HepG2 (cell line): Measurements from ENCODE around the gene EFCAB11. TPM values are rescaled to one million over a fixed set of nuclear protein-coding genes. Genes with fewer than 3 reads are reported as not detected.

Experiments
- FOXP1 ChIP-seq, 2 experiments: fragments of 450-650 bp in 1 of 2; IDR thresholded peaks; 2 replicates each; pipeline ENCODE4 v1.6.1; 2017 to 2018; ENCODE audit warnings: antibody characterized with exemption in 1 of 2
- GLMP ChIP-seq: sonication (generic); formaldehyde crosslinking; IDR thresholded peaks from 2 replicates; pipeline ENCODE4 v1.9.0; 2021; ENCODE audit warnings: missing genetic modification reagents, mild to moderate bottlenecking, borderline replicate concordance
- HBP1 ChIP-seq: IDR thresholded peaks from 2 replicates; pipeline ENCODE4 v1.6.1; 2016; ENCODE audit warnings: low read depth, control low read depth
- HIVEP1 ChIP-seq: sonication (generic); formaldehyde crosslinking; IDR thresholded peaks from 2 replicates; pipeline ENCODE4 v1.4.0; 2020; ENCODE audit warnings: mild to moderate bottlenecking, missing genetic modification reagents
- HNF4A ChIP-seq: sonication (generic); formaldehyde crosslinking; IDR thresholded peaks from 2 replicates; pipeline ENCODE4 v1.4.0; 2020; ENCODE audit warnings: missing genetic modification reagents
- MXI1 ChIP-seq: IDR thresholded peaks from 3 replicates; pipeline ENCODE4 v1.6.1; 2012; ENCODE audit warnings: low read depth, low read length, inconsistent platforms, borderline replicate concordance
- NFE2 ChIP-seq: sonication (generic); formaldehyde crosslinking; IDR thresholded peaks from 2 replicates; pipeline ENCODE4 v1.4.0; 2020; ENCODE audit warnings: missing genetic modification reagents
- NFIC ChIP-seq: IDR thresholded peaks from 2 replicates; pipeline ENCODE4 v1.6.1; 2012; ENCODE audit warnings: mild to moderate bottlenecking, low read length, inconsistent platforms
- NR2F2 ChIP-seq: IDR thresholded peaks from 2 replicates; pipeline ENCODE4 v1.6.1; 2012; ENCODE audit warnings: low read depth, inconsistent platforms, borderline replicate concordance
- RBAK ChIP-seq: sonication (generic); formaldehyde crosslinking; IDR thresholded peaks from 2 replicates; pipeline ENCODE4 v1.5.1; 2020; ENCODE audit warnings: mild to moderate bottlenecking, missing genetic modification reagents
- SALL1 ChIP-seq: sonication (generic); formaldehyde crosslinking; IDR thresholded peaks from 2 replicates; pipeline ENCODE4 v1.8.0; 2022; ENCODE audit warnings: mild to moderate bottlenecking, missing genetic modification reagents
- SKI ChIP-seq: fragments of 450-650 bp; IDR thresholded peaks from one replicate; pipeline ENCODE4 v1.6.1; 2018; ENCODE audit warnings: mild to moderate bottlenecking; ENCODE audit not compliant: partially characterized antibody
- STAT5B ChIP-seq: sonication (generic); formaldehyde crosslinking; IDR thresholded peaks from 2 replicates; pipeline ENCODE4 v1.4.0; 2020; ENCODE audit warnings: missing genetic modification reagents
- TBL1XR1 ChIP-seq: fragments of 150-350 bp; IDR thresholded peaks from 2 replicates; pipeline ENCODE4 v1.6.1; 2014; ENCODE audit warnings: borderline replicate concordance, low read length; ENCODE audit not compliant: partially characterized antibody
- THAP11 ChIP-seq: IDR thresholded peaks from 2 replicates; pipeline ENCODE4 v1.6.1; 2016; ENCODE audit warnings: missing biosample characterization, missing genetic modification reagents
- TMF1 ChIP-seq: sonication (generic); formaldehyde crosslinking; IDR thresholded peaks from 2 replicates; pipeline ENCODE4 v1.8.1; 2022; ENCODE audit warnings: low read depth, missing genetic modification reagents
- ZMAT3 ChIP-seq: sonication (generic); formaldehyde crosslinking; conservative IDR thresholded peaks from 2 replicates; pipeline ENCODE4 v1.7.0; 2021; ENCODE audit warnings: missing genetic modification reagents
- ZMYM4 ChIP-seq: sonication (generic); formaldehyde crosslinking; IDR thresholded peaks from 2 replicates; pipeline ENCODE4 v1.8.1; 2023; ENCODE audit warnings: mild to moderate bottlenecking, missing genetic modification reagents
- ZNF136 ChIP-seq: sonication (generic); formaldehyde crosslinking; IDR thresholded peaks from 2 replicates; pipeline ENCODE4 v1.8.1; 2022; ENCODE audit warnings: low read depth, mild to moderate bottlenecking, moderate library complexity, missing genetic modification reagents
- ZNF558 ChIP-seq: sonication (generic); formaldehyde crosslinking; IDR thresholded peaks from 2 replicates; pipeline ENCODE4 v1.9.0; 2022; ENCODE audit warnings: mild to moderate bottlenecking, missing genetic modification reagents, borderline replicate concordance
- ZNF740 ChIP-seq: sonication (generic); formaldehyde crosslinking; IDR thresholded peaks from 2 replicates; pipeline ENCODE4 v1.4.0; 2020; ENCODE audit warnings: missing genetic modification reagents
- ZSCAN21 ChIP-seq: sonication (generic); formaldehyde crosslinking; IDR thresholded peaks from 2 replicates; pipeline ENCODE4 v1.8.0; 2022; ENCODE audit warnings: mild to moderate bottlenecking, missing genetic modification reagents, moderate library complexity, borderline replicate concordance
- ZSCAN30 ChIP-seq: sonication (generic); formaldehyde crosslinking; IDR thresholded peaks from 2 replicates; pipeline ENCODE4 v1.5.0; 2020; ENCODE audit warnings: mild to moderate bottlenecking, missing genetic modification reagents
- polyA plus RNA-seq, 8 experiments: library from polyadenylated mRNA; depleted of rRNA in 3 of 8; stranded (reverse) in 7 of 8; unstranded in 1 of 8; fragments of >200 nt; fragmentation: Illumina TruSeq in 4 of 8; extraction: Trizol in 4 of 8; gene quantifications; 2 replicates each; pipeline versions ENCODE4 v1.2.1 to v1.2.3, GENCODE V29; 2011 to 2016; ENCODE audit warnings: low read depth in 4 of 8, missing spikeins in 1 of 8, mixed read lengths in 1 of 8; ENCODE audit not compliant: insufficient read depth in 1 of 8
- total RNA-seq, 5 experiments: library from RNA; depleted of rRNA; stranded (reverse); fragments of >200 nt; fragmentation: Illumina TruSeq; extraction: Trizol; gene quantifications; 2 replicates each; pipeline ENCODE4 v1.2.3, GENCODE V29; 2016; ENCODE audit warnings: low read depth in 1 of 5
- TF ChIP-seq, protein P1 (sequence below): sonication (generic); formaldehyde crosslinking; IDR thresholded peaks from 2 replicates; pipeline ENCODE4 v1.8.1; 2023; ENCODE audit warnings: mild to moderate bottlenecking, missing genetic modification reagents, borderline replicate concordance
- TF ChIP-seq, protein P2 (sequence below): sonication (generic); formaldehyde crosslinking; IDR thresholded peaks from 2 replicates; pipeline ENCODE4 v1.5.0; 2020; ENCODE audit warnings: missing genetic modification reagents, mild to moderate bottlenecking, borderline replicate concordance
- TF ChIP-seq, protein P3 (sequence below): sonication (generic); formaldehyde crosslinking; IDR thresholded peaks from 2 replicates; pipeline ENCODE4; 2020; ENCODE audit warnings: missing genetic modification reagents, mild to moderate bottlenecking, borderline replicate concordance

Gene EFCAB11
- total and polyA plus RNA-seq, 2 of the 13 experiments (the other 11 are each of a cell fraction or from before 2014, with no cell fraction given) = 8.2 to 31.5 TPM

GRCh38 chr14:89746135-89746534 lies 208.4 kb downstream of the EFCAB11 start (continued):
- TF ChIP-seq NFE2 (CRISPR knock-in tag) (no peak), STAT5B (CRISPR knock-in tag) (no peak), TBL1XR1 (peak; percentile 63), MXI1 (no peak), ZSCAN30 (CRISPR knock-in tag) (no peak), ZNF558 (CRISPR knock-in tag) (no peak), NFIC (no peak), ZNF740 (no peak), HNF4A (CRISPR knock-in tag) (peak; percentile 54), ZMYM4 (0 out of 2 replicates have a peak, but pooled peaks have one; percentile 41), SALL1 (CRISPR knock-in tag) (0 out of 2 replicates have a peak, but pooled peaks have one; percentile 8), HBP1 (CRISPR knock-in tag) (no peak), TMF1 (CRISPR knock-in tag) (no peak), THAP11 (CRISPR knock-in tag) (no peak), NR2F2 (no peak), RBAK (no peak), HIVEP1 (CRISPR knock-in tag) (no peak), ZNF136 (CRISPR knock-in tag) (no peak), FOXP1 (IDR thresholded peaks at IDR 0.05) (no peak), FOXP1 (CRISPR knock-in tag; IDR thresholded peaks at IDR 0.05) (no peak), ZMAT3 (CRISPR knock-in tag) (no peak), GLMP (CRISPR knock-in tag) (no peak), ZSCAN21 (CRISPR knock-in tag) (no peak), SKI (peak; percentile 80)
- TF ChIP-seq, protein P1, sequence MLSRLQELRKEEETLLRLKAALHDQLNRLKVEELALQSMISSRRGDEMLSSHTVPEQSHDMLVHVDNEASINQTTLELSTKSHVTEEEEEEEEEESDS = no peak
- TF ChIP-seq, protein P2, sequence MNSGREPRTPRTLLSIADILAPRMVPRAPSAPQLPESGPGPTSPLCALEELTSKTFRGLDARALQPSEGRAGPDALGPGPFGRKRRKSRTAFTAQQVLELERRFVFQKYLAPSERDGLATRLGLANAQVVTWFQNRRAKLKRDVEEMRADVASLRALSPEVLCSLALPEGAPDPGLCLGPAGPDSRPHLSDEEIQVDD = no peak
- TF ChIP-seq, protein P3, sequence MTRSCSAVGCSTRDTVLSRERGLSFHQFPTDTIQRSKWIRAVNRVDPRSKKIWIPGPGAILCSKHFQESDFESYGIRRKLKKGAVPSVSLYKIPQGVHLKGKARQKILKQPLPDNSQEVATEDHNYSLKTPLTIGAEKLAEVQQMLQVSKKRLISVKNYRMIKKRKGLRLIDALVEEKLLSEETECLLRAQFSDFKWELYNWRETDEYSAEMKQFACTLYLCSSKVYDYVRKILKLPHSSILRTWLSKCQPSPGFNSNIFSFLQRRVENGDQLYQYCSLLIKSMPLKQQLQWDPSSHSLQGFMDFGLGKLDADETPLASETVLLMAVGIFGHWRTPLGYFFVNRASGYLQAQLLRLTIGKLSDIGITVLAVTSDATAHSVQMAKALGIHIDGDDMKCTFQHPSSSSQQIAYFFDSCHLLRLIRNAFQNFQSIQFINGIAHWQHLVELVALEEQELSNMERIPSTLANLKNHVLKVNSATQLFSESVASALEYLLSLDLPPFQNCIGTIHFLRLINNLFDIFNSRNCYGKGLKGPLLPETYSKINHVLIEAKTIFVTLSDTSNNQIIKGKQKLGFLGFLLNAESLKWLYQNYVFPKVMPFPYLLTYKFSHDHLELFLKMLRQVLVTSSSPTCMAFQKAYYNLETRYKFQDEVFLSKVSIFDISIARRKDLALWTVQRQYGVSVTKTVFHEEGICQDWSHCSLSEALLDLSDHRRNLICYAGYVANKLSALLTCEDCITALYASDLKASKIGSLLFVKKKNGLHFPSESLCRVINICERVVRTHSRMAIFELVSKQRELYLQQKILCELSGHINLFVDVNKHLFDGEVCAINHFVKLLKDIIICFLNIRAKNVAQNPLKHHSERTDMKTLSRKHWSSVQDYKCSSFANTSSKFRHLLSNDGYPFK (CRISPR knock-in tag) = no peak
